VCaP (cell line): ENCODE measurements around the gene PLCB2.

Source experiments
- H3K27ac ChIP-seq: fragments of 450-650 bp; 2 replicates; pipeline ENCODE4 v1.5.1; 2017
- CTCF ChIP-seq: fragments of 450-650 bp; conservative IDR thresholded peaks from 2 replicates; pipeline ENCODE4 v1.5.1; 2017; ENCODE audit warnings: mild to moderate bottlenecking, moderate library complexity

The PLCB2 gene

GRCh38 chr15:40349163-40349562 is 41.4 kb upstream of the PLCB2 start:
- H3K27ac ChIP-seq, result no peak overlapping the region
- TF ChIP-seq CTCF, result no peak

GRCh38 chr15:40348474-40348870 is 40.7 kb upstream of the PLCB2 start:
- no peak for TF ChIP-seq CTCF
- H3K27ac ChIP-seq, result no peak overlapping the region

- no peak overlapping the region for H3K27ac ChIP-seq
- no peak for TF ChIP-seq CTCF
These were observed 40.1 kb upstream of the PLCB2 start for GRCh38 chr15:40347559-40348473.

- H3K27ac ChIP-seq, result no peak overlapping the region
- TF ChIP-seq CTCF, result no peak
These were observed 39.1 kb upstream of the PLCB2 start for GRCh38 chr15:40346579-40347558.

GRCh38 chr15:40345867-40346578 is 38.3 kb upstream of the PLCB2 start:
- H3K27ac ChIP-seq, result no peak overlapping the region; the same call in 1 of the 2 replicates
- TF ChIP-seq CTCF, result no peak

- peak overlapping the region; percentile 11; the same call in 1 of the 2 replicates for H3K27ac ChIP-seq
- no peak for TF ChIP-seq CTCF
These were observed 37.6 kb upstream of the PLCB2 start for GRCh38 chr15:40345225-40345866.
